SJCRH30 (cell line): ENCODE measurements around the gene FITM2. TPM values are rescaled to one million over a fixed set of nuclear protein-coding genes. Genes with fewer than 3 reads are reported as not detected.
"Not testable (repeated sequence)": the region's sequence is repeated elsewhere in the genome, so short reads cannot be mapped to it uniquely, and the experiment has no call there.

Source experiments
- DNase-seq, 2 experiments: peaks; one replicate each; pipeline ENCODE4 v3.0.0-alpha.2; 2015 to 2020
- H3K27ac ChIP-seq: fragments of 250-450 bp; sonication (Bioruptor Pico); 2 replicates; pipeline ENCODE4 v1.5.1; 2020; ENCODE audit warnings: mild to moderate bottlenecking, moderate library complexity
- H3K27me3 ChIP-seq: fragments of 250-450 bp; sonication (Bioruptor Pico); 2 replicates; pipeline ENCODE4 v1.5.1; 2020; ENCODE audit warnings: mild to moderate bottlenecking, moderate library complexity
- H3K36me3 ChIP-seq: fragments of 250-450 bp; sonication (Bioruptor Pico); 2 replicates; pipeline ENCODE4 v1.5.1; 2020; ENCODE audit warnings: mild to moderate bottlenecking, moderate library complexity
- H3K4me1 ChIP-seq: fragments of 250-450 bp; sonication (Bioruptor Pico); 2 replicates; pipeline ENCODE4 v1.5.1; 2020; ENCODE audit warnings: mild to moderate bottlenecking, moderate library complexity
- H3K4me3 ChIP-seq: fragments of 250-450 bp; sonication (Bioruptor Pico); 2 replicates; pipeline ENCODE4 v1.5.1; 2020; ENCODE audit warnings: mild to moderate bottlenecking, moderate library complexity
- H3K9me3 ChIP-seq: fragments of 250-450 bp; sonication (Bioruptor Pico); replicated peaks from 2 replicates; pipeline ENCODE4 v1.5.1; 2020; ENCODE audit warnings: mild to moderate bottlenecking, moderate library complexity
- total RNA-seq: library from RNA; depleted of rRNA; stranded (reverse); fragments of >200 nt; shearing (Covaris generic); gene quantifications from 2 replicates; pipeline ENCODE4 v1.2.3, GENCODE V29; 2014

Gene FITM2
- total RNA-seq, 1 experiment from 2014 or later = 5.7 TPM

DNA sequence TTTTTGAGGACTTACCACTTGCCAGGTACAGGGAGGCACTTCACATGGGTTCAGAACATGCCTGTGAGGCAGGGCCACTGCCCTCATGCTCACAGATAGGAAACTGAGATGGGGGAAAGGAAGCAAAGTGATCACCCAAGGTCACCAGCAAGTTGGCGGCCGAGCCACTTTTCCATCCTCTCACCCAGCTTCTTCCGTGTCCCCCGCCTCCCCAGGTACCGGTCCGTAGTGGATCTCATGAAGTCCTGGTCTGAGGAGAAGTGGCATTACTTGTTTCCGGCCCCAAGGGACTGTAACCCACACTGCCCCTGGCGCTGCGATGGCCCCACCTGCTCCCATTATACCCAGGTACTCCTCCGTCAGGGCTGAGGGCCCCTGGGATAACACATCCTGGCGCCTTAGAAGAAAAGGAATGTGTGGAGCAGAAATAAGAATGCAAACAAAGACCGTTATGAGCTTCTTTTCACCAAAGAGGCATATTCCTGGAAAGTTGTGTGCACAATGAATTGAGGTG is 32.2 kb upstream of the FITM2 start:
- Histone ChIP-seq H3K27ac (no peak overlapping the region), H3K36me3 (no peaks in the 10 kb centered on the region), H3K9me3 (no peaks in the 10 kb centered on the region), H3K27me3 (peaks cover 38% of the 10 kb centered on the region), H3K4me3 (no peak overlapping the region), H3K4me1 (no peaks in the 10 kb centered on the region)
- no peak for DNase-seq

DNA sequence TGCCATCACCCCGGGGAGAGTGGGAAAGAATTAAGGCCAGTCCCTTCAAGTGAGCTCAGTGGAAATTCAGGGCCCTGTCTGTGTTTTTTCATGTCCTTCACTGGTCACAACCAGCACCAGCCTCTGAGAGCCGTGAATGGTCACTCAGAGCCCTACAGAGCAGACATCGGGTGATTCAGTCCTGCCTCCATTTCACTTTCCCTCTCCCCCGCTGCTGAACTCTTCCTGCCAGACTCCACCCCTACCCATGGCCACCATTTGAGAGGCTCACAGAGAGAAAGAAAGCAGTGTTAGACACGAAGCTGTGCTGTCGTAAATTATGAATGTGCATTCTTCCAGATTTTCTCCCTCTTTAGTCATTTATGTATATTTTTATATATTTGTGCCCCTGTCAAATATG is 31.2 kb upstream of the FITM2 start:
- DNase-seq = no peak

DNA sequence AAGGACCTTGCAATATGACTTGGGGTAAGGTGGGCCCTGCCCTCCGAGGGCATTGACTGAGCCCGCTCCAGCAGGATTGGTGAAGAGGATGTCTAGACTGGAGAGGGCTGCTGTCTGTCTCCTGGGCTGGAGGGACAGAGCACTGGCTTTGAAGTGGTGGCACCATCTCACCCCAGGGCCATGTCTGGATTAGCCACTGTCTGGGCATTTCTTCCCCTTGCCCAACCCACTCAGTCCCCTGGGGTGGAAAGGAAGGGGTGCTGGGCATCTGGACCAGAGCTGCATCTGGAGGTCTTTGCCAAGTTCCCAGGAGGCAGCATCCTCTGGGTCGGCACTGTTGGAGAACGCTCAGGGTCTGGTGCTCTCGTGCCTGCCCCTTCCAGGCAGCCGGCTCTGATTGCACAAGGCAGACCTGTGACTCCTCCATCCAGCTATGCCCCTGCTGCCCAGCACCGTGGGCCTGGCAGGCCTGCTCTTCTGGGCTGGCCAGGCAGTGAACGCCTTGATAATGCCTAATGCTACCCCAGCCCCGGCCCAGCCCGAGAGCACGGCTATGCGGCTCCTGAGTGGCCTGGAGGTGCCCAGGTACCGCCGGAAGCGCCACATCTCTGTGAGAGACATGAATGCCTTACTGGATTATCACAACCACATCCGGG is 25.9 kb upstream of the FITM2 start, which contains the start of gene R3HDML:
Gene R3HDML, plus strand, starts transcription at position 319 of the 656 bp plus-strand sequence. Its CDS starts 115 bp downstream, at position 434.
- peaks cover 34% of the 10 kb centered on the region for H3K27me3 ChIP-seq
- no peak within 1 kb of the TSS for H3K4me3 ChIP-seq
- H3K4me1 ChIP-seq = no peaks in the 10 kb centered on the region
- H3K36me3 ChIP-seq = no peaks in the 10 kb centered on the region
- no peak within 1 kb of the TSS for H3K27ac ChIP-seq
- H3K9me3 ChIP-seq = no peaks in the 10 kb centered on the region
- no peak for DNase-seq

More for the DNA sequence above, 31.2 kb upstream of the FITM2 start:
- H3K36me3 ChIP-seq = no peaks in the 10 kb centered on the region
- H3K4me3 ChIP-seq = no peak overlapping the region
- H3K27me3 ChIP-seq = peaks cover 35% of the 10 kb centered on the region
- H3K4me1 ChIP-seq = no peaks in the 10 kb centered on the region
- H3K9me3 ChIP-seq = no peaks in the 10 kb centered on the region
- no peak overlapping the region for H3K27ac ChIP-seq

DNA sequence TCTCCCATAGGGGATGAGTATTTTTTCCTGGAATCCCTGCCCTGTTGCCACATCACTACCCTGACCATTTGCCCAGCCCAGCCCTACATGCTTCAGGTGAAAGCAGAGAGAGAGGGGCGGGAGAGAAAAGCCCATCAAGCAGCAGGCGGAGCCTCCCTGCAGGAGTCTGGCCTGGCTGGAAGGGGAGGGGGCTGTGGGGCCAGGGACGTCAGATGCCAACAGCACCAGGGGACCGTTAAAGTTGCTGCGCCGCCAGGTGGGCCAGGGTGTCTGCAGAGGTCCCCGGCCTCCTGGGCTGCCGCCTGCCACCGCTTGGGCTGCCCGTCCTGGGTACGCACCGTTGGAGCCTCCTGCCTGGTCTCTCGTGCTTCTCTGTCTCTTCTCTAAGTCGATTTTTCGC is 25.1 kb upstream of the FITM2 start:
- DNase-seq = no peak
- no peaks in the 10 kb centered on the region for H3K4me1 ChIP-seq
- H3K27me3 ChIP-seq = peaks cover 34% of the 10 kb centered on the region
- H3K27ac ChIP-seq = no peak overlapping the region
- H3K9me3 ChIP-seq = no peaks in the 10 kb centered on the region
- H3K36me3 ChIP-seq = no peaks in the 10 kb centered on the region
- no peak overlapping the region for H3K4me3 ChIP-seq

DNA sequence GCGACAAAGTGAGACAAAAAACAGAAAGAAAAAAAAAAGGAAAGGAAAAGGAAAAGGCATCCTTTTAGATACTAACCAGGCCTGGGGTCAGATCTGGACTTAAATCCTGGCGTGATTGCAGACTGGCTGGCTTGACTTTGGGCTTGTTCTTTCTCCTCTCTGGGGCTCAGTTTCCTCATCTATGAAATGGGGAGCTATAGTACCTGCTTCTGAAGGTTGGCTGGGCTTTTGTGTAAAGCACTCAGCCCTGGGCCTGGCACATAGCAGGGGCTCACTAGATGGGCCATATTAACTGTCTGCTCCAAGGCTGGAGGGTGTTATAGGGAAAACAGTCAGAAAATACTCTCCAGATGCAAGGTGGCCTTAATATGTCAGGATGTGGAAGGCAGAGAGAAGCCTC is 24.7 kb upstream of the FITM2 start:
- DNase-seq = no peak

DNA sequence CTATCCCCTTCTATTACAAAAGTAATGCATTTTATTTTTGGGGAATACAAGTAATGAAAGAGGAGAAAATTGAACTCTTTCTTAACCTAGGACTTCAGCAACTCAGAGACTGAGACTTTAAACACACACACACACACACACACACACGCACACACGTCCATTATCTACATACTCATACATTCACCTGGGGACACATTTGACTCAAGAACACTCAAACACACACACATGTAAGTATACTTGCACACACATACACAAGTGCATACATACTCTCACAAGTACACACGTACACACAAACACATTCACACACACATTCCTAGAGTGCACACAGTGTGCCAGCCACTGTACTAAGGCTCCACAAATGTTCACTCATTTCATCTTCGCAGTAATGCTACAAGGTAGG is 23.7 kb upstream of the FITM2 start:
- no peak overlapping the region for H3K27ac ChIP-seq
- no peak overlapping the region for H3K4me3 ChIP-seq
- H3K36me3 ChIP-seq = no peaks in the 10 kb centered on the region
- H3K4me1 ChIP-seq = no peaks in the 10 kb centered on the region
- no peaks in the 10 kb centered on the region for H3K9me3 ChIP-seq
- H3K27me3 ChIP-seq = peaks cover 23% of the 10 kb centered on the region; the same call in 1 of the 2 replicates
- DNase-seq = no peak

More for the DNA sequence above, 24.7 kb upstream of the FITM2 start:
- no peak overlapping the region for H3K4me3 ChIP-seq
- no peaks in the 10 kb centered on the region for H3K36me3 ChIP-seq
- no peaks in the 10 kb centered on the region for H3K4me1 ChIP-seq
- H3K27ac ChIP-seq = no peak overlapping the region
- peaks cover 30% of the 10 kb centered on the region for H3K27me3 ChIP-seq
- no peaks in the 10 kb centered on the region for H3K9me3 ChIP-seq

DNA sequence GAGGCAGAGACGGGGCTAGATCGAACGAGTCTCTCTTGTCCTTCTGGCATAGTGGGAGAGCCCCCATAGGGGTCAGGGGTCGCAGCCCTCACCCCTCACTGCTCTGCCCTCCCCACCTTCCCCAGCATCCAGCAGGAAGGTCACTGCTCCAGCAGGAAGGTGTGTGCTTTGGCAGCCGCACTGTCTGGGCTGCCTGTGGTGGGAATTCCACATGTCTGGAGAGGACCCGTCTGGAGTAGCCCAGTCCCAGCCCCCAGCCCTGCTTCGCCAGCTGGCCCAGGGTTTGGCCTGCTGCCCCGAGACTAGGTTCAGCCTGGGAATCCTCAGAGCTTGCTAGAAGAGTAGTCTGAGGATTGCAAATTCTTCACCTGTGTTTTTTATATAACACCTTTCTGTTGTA is 23.3 kb upstream of the FITM2 start:
- H3K27ac ChIP-seq = no peak overlapping the region
- no peaks in the 10 kb centered on the region for H3K4me1 ChIP-seq
- peaks cover 23% of the 10 kb centered on the region; the same call in 1 of the 2 replicates for H3K27me3 ChIP-seq
- no peak overlapping the region for H3K4me3 ChIP-seq
- no peaks in the 10 kb centered on the region for H3K36me3 ChIP-seq
- no peaks in the 10 kb centered on the region for H3K9me3 ChIP-seq
- no peak for DNase-seq

DNA sequence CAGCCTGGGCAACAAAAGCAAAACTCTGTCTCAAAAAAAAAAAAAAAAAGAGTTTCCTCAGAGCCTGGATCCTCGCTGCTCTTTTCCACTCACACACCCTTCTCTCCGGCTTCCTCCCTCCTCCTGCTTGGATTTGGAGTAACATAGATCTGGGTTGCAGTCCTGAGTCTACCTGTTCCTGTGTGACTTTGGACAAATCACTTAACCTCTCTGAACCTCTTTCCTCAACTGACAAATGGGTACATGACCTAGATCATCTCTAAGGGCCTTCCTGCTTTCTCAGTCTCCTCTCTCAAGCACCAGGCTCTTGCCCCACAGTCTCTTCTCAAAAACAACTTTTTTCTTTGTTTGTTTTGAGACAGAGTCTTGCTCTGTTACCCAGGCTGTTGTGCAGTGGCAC is 20.2 kb upstream of the FITM2 start:
- no peak overlapping the region for H3K27ac ChIP-seq
- no peak for DNase-seq
- peaks cover 19% of the 10 kb centered on the region; the same call in 1 of the 2 replicates for H3K27me3 ChIP-seq
- H3K9me3 ChIP-seq = no peaks in the 10 kb centered on the region
- no peak overlapping the region for H3K4me3 ChIP-seq
- H3K4me1 ChIP-seq = peaks cover 17% of the 10 kb centered on the region
- H3K36me3 ChIP-seq = no peaks in the 10 kb centered on the region

DNA sequence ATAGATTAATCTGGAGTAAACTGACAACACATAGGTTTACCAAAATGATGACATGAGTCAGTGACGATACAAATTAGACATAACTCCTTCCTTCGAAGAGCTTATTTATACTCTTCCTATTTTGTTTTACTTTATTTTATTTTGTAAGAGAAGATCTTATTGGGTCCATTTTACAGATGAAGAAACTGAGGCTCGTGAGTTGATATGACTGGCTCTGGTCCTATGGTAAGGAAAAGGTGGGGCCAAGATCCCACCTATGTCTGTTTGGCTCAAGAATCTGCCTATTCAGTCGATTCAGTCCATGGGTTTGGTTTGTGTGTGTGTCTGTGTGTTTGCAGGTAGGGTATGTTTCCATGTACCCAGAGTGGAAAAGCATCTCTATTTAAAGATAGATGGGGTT is 17.4 kb upstream of the FITM2 start:
- H3K4me1 ChIP-seq = peaks cover 28% of the 10 kb centered on the region
- no peak for DNase-seq
- peaks cover 10% of the 10 kb centered on the region; the same call in 1 of the 2 replicates for H3K27me3 ChIP-seq
- no peaks in the 10 kb centered on the region for H3K36me3 ChIP-seq
- no peaks in the 10 kb centered on the region for H3K9me3 ChIP-seq
- H3K27ac ChIP-seq = no peak overlapping the region
- H3K4me3 ChIP-seq = no peak overlapping the region

DNA sequence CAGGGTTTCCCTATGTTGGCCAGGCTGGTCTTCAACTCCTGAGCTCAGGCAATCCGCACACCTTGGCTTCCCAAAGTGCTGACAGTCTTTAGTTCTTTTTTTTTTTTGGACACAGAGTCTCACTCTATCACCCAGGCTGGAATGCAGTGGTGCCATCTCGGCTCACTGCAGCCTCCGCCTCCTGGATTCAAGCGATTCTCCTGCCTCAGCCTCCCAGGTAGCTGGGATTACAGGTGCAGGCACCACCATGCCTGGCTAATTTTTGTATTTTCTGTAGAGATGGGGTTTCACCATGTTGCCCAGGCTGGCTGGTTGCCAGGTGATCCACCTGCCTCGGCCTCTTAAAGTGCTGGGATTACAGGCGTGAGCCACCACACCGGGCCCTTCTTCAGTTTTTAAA is 16.7 kb upstream of the FITM2 start:
- H3K9me3 ChIP-seq, H3K27ac ChIP-seq, H3K36me3 ChIP-seq, DNase-seq, H3K4me3 ChIP-seq, H3K27me3 ChIP-seq: not testable (repeated sequence)
- H3K4me1 ChIP-seq = peaks cover 28% of the 10 kb centered on the region

DNA sequence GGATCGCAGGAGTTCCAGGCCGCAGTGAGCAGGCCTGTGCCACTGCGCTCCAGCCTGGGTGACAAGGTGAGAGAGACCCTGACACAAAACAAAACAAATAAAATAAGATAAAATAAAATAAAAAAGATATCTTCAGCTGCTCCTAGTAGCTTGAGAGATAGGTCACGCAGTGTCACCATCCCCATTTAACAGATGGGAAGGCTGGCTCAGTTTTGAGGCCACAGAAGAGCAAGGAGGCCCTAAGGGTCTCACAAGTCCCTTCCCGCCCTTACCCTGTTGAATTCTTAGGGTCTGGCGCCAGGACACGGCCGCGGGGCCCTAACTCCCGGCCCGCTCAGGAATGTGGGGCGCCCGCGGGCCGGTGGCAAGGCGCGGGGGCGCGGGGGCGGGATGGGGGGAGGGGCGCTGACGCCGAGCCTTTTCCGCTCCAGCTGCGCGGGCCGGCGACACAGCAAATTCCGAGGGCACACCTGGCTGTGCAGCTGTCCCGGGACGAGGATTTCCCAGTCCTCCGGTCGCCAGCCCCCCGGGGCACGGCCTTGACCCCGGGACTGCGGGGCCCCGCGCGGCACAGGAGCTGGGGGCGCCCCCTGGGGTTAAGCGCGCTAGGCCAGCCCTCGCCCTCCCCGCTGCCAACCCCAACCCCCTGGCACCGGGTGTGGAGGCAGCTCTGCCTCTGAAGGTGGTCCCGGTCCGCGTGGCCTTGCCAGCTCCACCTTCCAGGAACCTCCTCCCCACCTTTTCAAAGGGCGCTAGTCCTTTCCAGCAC is 15.6 kb upstream of the FITM2 start:
- H3K4me3 ChIP-seq = peak overlapping the region; percentile 45
- no peaks in the 10 kb centered on the region for H3K9me3 ChIP-seq
- H3K36me3 ChIP-seq = no peaks in the 10 kb centered on the region
- H3K4me1 ChIP-seq = peaks cover 28% of the 10 kb centered on the region
- peaks cover 3% of the 10 kb centered on the region; the same call in 1 of the 2 replicates for H3K27me3 ChIP-seq
- peak overlapping the region; percentile 68 for H3K27ac ChIP-seq
- peak; percentile 67 to 72 for DNase-seq

DNA sequence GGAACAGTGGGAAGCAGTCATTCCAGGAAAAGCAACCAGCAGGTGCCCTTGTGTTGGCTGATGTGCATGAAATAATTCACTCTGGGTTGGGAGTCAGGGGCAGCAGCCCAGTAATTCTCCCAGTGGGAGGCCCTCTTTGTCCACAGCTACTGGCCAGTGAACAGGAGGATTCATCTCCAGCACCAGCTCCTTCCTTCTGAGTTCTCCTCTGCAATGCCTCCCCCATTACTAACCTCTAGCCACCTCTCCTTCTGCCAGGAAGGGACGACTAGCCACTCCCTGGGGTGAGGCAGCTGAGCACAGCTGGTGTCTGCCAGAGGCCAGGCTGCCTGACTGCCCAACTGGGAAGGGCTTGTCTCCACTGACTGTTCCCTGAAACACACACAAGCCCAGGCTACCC is 13.3 kb upstream of the FITM2 start:
- Histone ChIP-seq H3K27ac (no peak overlapping the region), H3K4me3 (no peak overlapping the region), H3K27me3 (no peaks in the 10 kb centered on the region), H3K36me3 (no peaks in the 10 kb centered on the region), H3K9me3 (peaks cover 9% of the 10 kb centered on the region), H3K4me1 (peaks cover 28% of the 10 kb centered on the region)
- DNase-seq = peak; percentile 68 to 72

DNA sequence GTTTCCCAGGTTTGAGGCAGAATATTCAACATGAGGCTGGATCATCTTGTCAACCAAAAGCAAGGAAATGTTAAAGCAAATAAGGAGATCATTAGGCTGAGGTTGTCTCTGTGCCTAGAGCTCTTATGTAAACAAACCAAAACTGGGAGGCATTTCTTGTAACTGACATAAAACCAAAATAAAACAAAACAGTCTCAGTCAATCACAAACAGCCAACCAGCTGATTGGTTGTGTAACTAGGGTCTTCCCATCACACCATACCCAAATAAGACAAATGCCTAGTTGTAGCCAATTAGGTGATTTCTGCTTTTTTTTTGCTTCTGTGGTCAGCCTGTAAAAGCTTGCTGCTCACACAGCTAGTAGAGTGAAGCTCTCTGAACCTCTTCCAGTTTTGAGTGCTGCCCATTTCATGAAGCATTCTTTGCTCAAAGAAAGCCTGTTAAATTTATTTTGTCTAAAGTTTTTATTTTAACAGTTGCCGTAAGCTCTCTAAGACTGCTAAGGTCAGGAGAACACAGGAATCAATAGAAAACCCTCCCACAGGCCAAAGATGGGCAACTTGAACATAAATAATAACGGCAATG is 8.9 kb upstream of the FITM2 start:
- Histone ChIP-seq H3K9me3 (peaks cover 15% of the 10 kb centered on the region), H3K27me3 (no peaks in the 10 kb centered on the region), H3K4me3 (no peak overlapping the region), H3K27ac (no peak overlapping the region), H3K4me1 (peaks cover 9% of the 10 kb centered on the region), H3K36me3 (no peaks in the 10 kb centered on the region)
- DNase-seq = no peak

DNA sequence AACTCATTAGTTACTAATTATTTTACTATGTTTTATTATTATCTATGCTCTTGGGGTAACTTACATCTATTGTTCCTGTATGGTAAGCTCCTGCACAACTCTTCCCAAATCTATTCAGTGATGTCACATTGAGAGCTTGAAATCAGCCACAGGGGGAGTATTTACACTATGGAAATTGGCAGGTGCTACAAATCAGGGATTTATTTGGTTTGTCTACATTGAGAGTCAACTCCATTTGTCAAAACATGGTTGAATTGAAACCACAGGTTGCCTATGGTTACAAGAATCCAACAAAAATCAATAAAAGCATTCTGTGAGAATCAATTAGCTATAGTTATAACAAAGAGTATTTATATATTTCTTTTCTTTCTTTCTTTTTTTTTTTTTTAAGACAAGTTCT is 3.9 kb upstream of the FITM2 start:
- Histone ChIP-seq H3K4me1 (peaks cover 4% of the 10 kb centered on the region; the same call in 1 of the 2 replicates), H3K27me3 (0 out of 2 replicates have a peak, but pooled peaks cover 5% of the 10 kb centered on the region), H3K9me3 (peaks cover 9% of the 10 kb centered on the region), H3K27ac (no peak overlapping the region), H3K36me3 (no peaks in the 10 kb centered on the region), H3K4me3 (no peak overlapping the region)
- DNase-seq = no peak
